EH (cell line): ENCODE results near the gene ITGA2B.
A peak's percentile ranks its signal among the peaks of the same experiment; 100 is the strongest.
"Not testable (repeated sequence)": the region's sequence is repeated elsewhere in the genome, so short reads cannot be mapped to it uniquely, and the experiment has no call there.

Experiments
- DNase-seq: peaks from one replicate; pipeline ENCODE4 v3.0.0-alpha.2; 2015; ENCODE audit warnings: low read depth

The ITGA2B gene

GRCh38 chr17:44330263-44330662 lies 59.2 kb downstream of the ITGA2B start:
- DNase-seq, result not testable (repeated sequence)

- not testable (repeated sequence) for DNase-seq
These were observed 59.9 kb downstream of the ITGA2B start for GRCh38 chr17:44329516-44329915.

- DNase-seq, result no peak
These were observed 61.6 kb downstream of the ITGA2B start for GRCh38 chr17:44327715-44328449.

- peak; percentile 98 for DNase-seq
These were observed 62.5 kb downstream of the ITGA2B start for GRCh38 chr17:44326861-44327444.

GRCh38 chr17:44324571-44325275 lies 64.7 kb downstream of the ITGA2B start, which contains the start of gene SLC25A39:
SLC25A39 (minus strand) TSS chr17:44324823; CDS start chr17:44323562, 1,261 bp downstream.
- DNase-seq, result peak; percentile 91

GRCh38 chr17:44324092-44324570 lies 65.3 kb downstream of the ITGA2B start:
- DNase-seq, result peak; percentile 26

- no peak for DNase-seq
These were observed 65.9 kb downstream of the ITGA2B start for GRCh38 chr17:44323359-44324091.

GRCh38 chr17:44322236-44322895 lies 67.1 kb downstream of the ITGA2B start:
- DNase-seq, result no peak
